Keratinocyte (primary cell): Measurements from ENCODE around the gene PRPF6. TPM values are rescaled to one million over a fixed set of nuclear protein-coding genes. Genes with fewer than 3 reads are reported as not detected.

Experiments
- DNase-seq: peaks from one replicate; pipeline ENCODE4 v3.0.0-alpha.2; 2011; ENCODE audit warnings: low read depth, missing footprints, low spot score
- FAIRE-seq: peaks from 2 replicates; lab custom pipeline; 2011; peaks lifted over from hg19 to GRCh38; lab: Jason Lieb, UNC
- H2AFZ ChIP-seq: 2 replicates; pipeline ENCODE4 v1.6.0; 2012; ENCODE audit warnings: low read length, control low read depth, inconsistent platforms; ENCODE audit not compliant: control insufficient read depth
- H3K27ac ChIP-seq: 2 replicates; pipeline ENCODE4 v1.5.1; 2011; ENCODE audit warnings: low read length; ENCODE audit not compliant: control insufficient read depth, insufficient read depth
- H3K27me3 ChIP-seq: 3 replicates; pipeline ENCODE4 v1.6.0; 2011; ENCODE audit warnings: low read length; ENCODE audit not compliant: control insufficient read depth, insufficient read depth; ENCODE audit errors: extremely low read depth
- H3K36me3 ChIP-seq, 2 experiments: 2 replicates in 1 of 2; 3 replicates in 1 of 2; pipeline ENCODE4 v1.5.1; 2011; ENCODE audit warnings: low read length in 2 of 2, mild to moderate bottlenecking in 1 of 2; ENCODE audit not compliant: control insufficient read depth in 2 of 2, insufficient read depth in 2 of 2; ENCODE audit errors: extremely low read depth in 1 of 2
- H3K4me1 ChIP-seq: 3 replicates; pipeline ENCODE4 v1.5.1; 2011; ENCODE audit warnings: low read length; ENCODE audit not compliant: control insufficient read depth, insufficient read depth; ENCODE audit errors: extremely low read depth
- H3K4me2 ChIP-seq: 3 replicates; pipeline ENCODE4 v1.6.0; 2011; ENCODE audit warnings: low read depth, low read length; ENCODE audit not compliant: control insufficient read depth, insufficient read depth; ENCODE audit errors: extremely low read depth
- H3K4me3 ChIP-seq, 3 experiments: fragments of 200-600 bp in 1 of 3; sonication (generic) in 1 of 3; 2 replicates in 2 of 3; 3 replicates in 1 of 3; pipeline ENCODE4 v1.5.1; 2011 to 2016; ENCODE audit warnings: low read length in 3 of 3, mild to moderate bottlenecking in 3 of 3, control low read depth in 2 of 3, inconsistent platforms in 1 of 3, low read depth in 1 of 3, mixed read lengths in 1 of 3, mixed run types in 1 of 3, moderate library complexity in 1 of 3; ENCODE audit not compliant: control insufficient read depth in 2 of 3, insufficient read depth in 2 of 3; ENCODE audit errors: extremely low read depth in 1 of 3
- H3K79me2 ChIP-seq: 2 replicates; pipeline ENCODE4 v1.6.0; 2012; ENCODE audit warnings: low read length; ENCODE audit not compliant: control insufficient read depth, insufficient read depth
- H3K9ac ChIP-seq: 3 replicates; pipeline ENCODE4 v1.6.0; 2011; ENCODE audit warnings: low read length; ENCODE audit not compliant: control insufficient read depth, insufficient read depth; ENCODE audit errors: extremely low read depth
- H3K9me1 ChIP-seq: 3 replicates; pipeline ENCODE4 v1.6.0; 2011; ENCODE audit warnings: low read length; ENCODE audit not compliant: control insufficient read depth, insufficient read depth; ENCODE audit errors: extremely low read depth
- H3K9me3 ChIP-seq: 2 replicates; pipeline ENCODE4 v1.5.1; 2012; ENCODE audit warnings: low read depth, low read length; ENCODE audit not compliant: control insufficient read depth
- H4K20me1 ChIP-seq: 3 replicates; pipeline ENCODE4 v1.6.0; 2011; ENCODE audit warnings: low read length; ENCODE audit not compliant: control insufficient read depth, insufficient read depth; ENCODE audit errors: extremely low read depth
- CTCF ChIP-seq, 3 experiments: IDR thresholded peaks in 1 of 3; conservative IDR thresholded peaks in 1 of 3; optimal IDR thresholded peaks in 1 of 3; 2 replicates in 2 of 3; 3 replicates in 1 of 3; pipeline versions ENCODE3 to v1.5.1; 2011; ENCODE audit warnings: low read length in 3 of 3, mild to moderate bottlenecking in 3 of 3, moderate library complexity in 2 of 3, control low read depth in 1 of 3, inconsistent platforms in 1 of 3; ENCODE audit not compliant: insufficient read depth in 2 of 3; ENCODE audit errors: extremely low read depth in 1 of 3
- EZH2 ChIP-seq: IDR thresholded peaks from one replicate; pipeline ENCODE4 v1.6.1; 2012; ENCODE audit warnings: inconsistent platforms, mild to moderate bottlenecking, low read length, moderate library complexity
- dilution Hi-C: fragments of 300-500 bp; cut with MboI; formaldehyde crosslinking; loops from one replicate; pipeline ENCODE4 v1.7.0; 2020; ENCODE audit warnings: low sequenced_read_pairs; ENCODE audit not compliant: extremely low pct_ligation_motif_present
- polyA plus RNA-seq, 5 experiments: library from polyadenylated mRNA; depleted of rRNA in 3 of 5; stranded (reverse) in 3 of 5; stranded (forward) in 1 of 5; unstranded in 1 of 5; fragments of >200 nt; gene quantifications; 1 replicate in 1 of 5; 2 replicates in 3 of 5; 3 replicates in 1 of 5; pipeline versions ENCODE4 v1.2.1 to v1.2.3, GENCODE V29; 2011 to 2012; ENCODE audit warnings: missing spikeins in 2 of 5, low read depth in 1 of 5, low replicate concordance in 1 of 5

The PRPF6 gene
- polyA plus RNA-seq, 1 donor (not counting 4 experiments of a cell fraction or from before 2014, with no cell fraction given): 30.5 TPM

DNA sequence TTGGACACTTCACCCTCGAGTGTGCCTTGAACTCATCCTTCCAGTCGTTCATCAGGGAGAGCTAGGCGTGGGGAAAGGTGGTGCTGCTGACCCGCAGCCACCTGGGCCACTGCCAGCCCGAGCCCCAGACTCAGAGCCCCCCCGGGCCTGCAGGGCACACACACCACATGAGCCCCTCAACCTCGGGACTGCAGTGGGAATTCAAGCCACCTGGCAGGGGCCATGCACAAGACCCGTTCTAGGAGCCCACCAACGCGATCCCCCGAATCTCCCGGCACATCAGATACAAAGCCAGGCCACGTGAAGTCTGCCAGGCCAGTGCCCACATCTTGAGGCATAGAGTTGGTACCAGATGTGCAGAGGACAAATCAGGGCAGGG, 14.0 kb upstream of the PRPF6 start:
- H3K27me3 ChIP-seq: peaks cover 4% of the 10 kb centered on the region
- H3K4me2 ChIP-seq: no peak overlapping the region
- FAIRE-seq: no peak
- H3K4me3 ChIP-seq: no peak overlapping the region
- TF ChIP-seq EZH2 (no peak), CTCF (optimal IDR thresholded peaks at IDR 0.05 in 1 of 3, IDR thresholded peaks at IDR 0.05 in 1 of 3, conservative IDR thresholded peaks at IDR 0.05 in 1 of 3; ENCODE audit: extremely low read depth in 1 of 3, insufficient read depth in 2 of 3, low read length in 3 of 3) (no peak)
- peaks cover 5% of the 10 kb centered on the region for H3K4me1 ChIP-seq
- peaks cover 4% of the 10 kb centered on the region for H3K9me3 ChIP-seq
- H3K79me2 ChIP-seq: peaks cover 12% of the 10 kb centered on the region
- H3K9me1 ChIP-seq: no peaks in the 10 kb centered on the region
- H4K20me1 ChIP-seq: no peaks in the 10 kb centered on the region
- dilution Hi-C loops: no loop called here
- H3K36me3 ChIP-seq: peaks cover 16 to 27% of the 10 kb centered on the region in 2 experiments
- H2AFZ ChIP-seq: no peak overlapping the region
- H3K9ac ChIP-seq: no peak overlapping the region
- no peak for DNase-seq
- H3K27ac ChIP-seq: no peak overlapping the region

DNA sequence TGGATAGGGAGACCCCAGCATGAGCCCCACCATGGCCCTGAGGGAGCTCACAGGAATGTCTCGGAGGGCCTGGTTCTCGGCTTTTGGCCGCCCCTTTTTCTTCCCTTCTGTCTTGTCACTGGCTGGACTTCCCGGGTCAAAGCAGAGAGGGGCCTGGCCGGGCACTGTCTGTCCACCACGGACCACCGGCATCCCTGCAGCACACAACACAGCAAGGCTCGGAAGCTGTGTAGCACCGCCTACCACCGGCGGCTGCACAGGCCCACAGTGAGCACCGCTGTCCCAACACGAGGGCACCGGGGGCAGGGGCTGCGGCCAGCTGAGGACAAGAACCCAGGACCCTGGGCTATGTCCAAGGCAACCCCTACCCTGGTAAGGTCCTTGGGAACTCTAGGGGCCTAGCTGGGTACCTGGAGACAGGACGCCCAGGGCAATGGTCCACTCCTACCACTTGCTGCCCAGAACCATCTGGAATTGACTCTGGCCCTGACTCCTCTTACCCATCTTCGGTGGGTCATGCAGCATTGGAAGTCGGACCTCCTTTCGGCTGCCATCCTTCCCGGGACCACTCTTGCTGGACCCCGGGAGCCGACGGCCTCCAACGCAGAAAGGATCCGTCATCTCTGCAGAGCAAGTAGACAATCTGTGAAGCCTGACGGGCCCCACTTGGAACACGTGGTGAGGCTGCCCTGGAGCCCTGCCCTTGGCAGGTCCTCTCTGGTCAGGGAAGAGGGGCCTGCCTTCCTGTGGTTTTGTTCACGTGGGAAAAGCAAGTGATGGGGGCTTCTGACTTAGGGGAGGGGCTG, 13.4 kb upstream of the PRPF6 start:
- no peak overlapping the region for H3K27ac ChIP-seq
- H3K9ac ChIP-seq: no peak overlapping the region
- FAIRE-seq: no peak
- TF ChIP-seq CTCF (optimal IDR thresholded peaks at IDR 0.05 in 1 of 3, IDR thresholded peaks at IDR 0.05 in 1 of 3, conservative IDR thresholded peaks at IDR 0.05 in 1 of 3; ENCODE audit: extremely low read depth in 1 of 3, insufficient read depth in 2 of 3, low read length in 3 of 3): no peak
- TF ChIP-seq EZH2: no peak
- no peak overlapping the region for H2AFZ ChIP-seq
- no peak for DNase-seq
- peaks cover 5% of the 10 kb centered on the region for H3K4me1 ChIP-seq
- peaks cover 12% of the 10 kb centered on the region for H3K79me2 ChIP-seq
- dilution Hi-C loops: no loop called here
- no peak overlapping the region for H3K4me2 ChIP-seq
- H3K27me3 ChIP-seq: peaks cover 4% of the 10 kb centered on the region
- H4K20me1 ChIP-seq: no peaks in the 10 kb centered on the region
- no peak overlapping the region for H3K4me3 ChIP-seq
- no peaks in the 10 kb centered on the region for H3K9me1 ChIP-seq
- H3K36me3 ChIP-seq: peaks cover 13 to 23% of the 10 kb centered on the region in 2 experiments
- peaks cover 4% of the 10 kb centered on the region for H3K9me3 ChIP-seq
